ENCODE measurements around the gene ADPRS.

The ADPRS gene, protein sequence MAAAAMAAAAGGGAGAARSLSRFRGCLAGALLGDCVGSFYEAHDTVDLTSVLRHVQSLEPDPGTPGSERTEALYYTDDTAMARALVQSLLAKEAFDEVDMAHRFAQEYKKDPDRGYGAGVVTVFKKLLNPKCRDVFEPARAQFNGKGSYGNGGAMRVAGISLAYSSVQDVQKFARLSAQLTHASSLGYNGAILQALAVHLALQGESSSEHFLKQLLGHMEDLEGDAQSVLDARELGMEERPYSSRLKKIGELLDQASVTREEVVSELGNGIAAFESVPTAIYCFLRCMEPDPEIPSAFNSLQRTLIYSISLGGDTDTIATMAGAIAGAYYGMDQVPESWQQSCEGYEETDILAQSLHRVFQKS

DNA sequence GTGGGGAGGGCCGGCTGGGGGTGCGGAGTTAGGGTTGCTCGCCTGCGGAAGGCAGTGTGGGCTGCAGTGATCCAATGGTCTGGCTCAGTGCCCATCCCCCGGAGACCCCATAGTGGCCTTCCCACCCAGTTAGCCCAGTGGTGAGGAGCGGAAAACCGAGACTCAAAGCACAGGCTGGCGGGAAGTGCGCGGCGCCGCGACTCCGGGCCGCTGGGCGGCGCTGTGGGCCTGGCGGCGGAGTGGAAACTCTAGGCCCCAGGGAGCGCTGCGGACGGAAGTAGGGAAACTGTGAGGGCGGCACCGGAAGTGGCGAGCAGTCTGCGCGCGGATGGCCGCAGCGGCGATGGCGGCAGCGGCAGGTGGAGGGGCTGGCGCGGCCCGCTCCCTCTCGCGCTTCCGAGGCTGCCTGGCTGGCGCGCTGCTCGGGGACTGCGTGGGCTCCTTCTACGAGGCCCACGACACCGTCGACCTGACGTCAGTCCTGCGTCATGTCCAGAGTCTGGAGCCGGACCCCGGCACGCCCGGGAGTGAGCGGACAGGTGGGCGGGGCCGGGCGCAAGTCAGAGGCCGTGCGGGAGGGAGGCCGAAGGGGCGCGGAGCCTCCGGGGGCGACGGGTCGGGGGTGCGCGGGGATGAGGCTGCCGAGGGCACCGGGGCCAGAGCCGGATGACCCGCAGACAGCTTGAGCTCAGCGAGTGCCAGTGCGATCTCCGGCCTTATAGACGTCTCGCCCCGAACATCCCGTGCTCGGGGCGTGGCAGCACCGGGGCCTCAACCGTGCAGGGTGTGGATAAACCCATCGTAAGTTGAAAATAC is at the start of gene ADPRS:
Gene ADPRS, plus strand, starts transcription at position 316 of the 816 bp plus-strand sequence. Its CDS starts 13 bp downstream, at position 329.
- FAIRE-seq, result no peak

DNA sequence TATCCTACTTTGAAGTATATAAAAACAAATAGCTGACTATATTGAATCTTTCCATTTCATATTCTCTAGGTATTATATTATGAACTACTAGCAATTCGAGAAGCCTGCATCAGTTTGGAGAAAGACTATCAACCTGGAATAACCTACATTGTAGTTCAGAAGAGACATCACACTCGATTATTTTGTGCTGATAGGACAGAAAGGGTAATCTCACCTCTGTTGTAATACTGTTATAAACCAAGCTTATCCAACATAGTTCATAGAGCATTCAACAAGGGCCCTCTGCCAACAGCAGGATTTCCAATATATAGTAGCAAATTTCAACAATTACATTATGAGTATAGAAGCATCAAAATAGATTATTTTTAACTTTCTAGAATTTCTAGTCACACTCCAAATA is 48.5 kb upstream of the ADPRS start:
- no peak for FAIRE-seq

DNA sequence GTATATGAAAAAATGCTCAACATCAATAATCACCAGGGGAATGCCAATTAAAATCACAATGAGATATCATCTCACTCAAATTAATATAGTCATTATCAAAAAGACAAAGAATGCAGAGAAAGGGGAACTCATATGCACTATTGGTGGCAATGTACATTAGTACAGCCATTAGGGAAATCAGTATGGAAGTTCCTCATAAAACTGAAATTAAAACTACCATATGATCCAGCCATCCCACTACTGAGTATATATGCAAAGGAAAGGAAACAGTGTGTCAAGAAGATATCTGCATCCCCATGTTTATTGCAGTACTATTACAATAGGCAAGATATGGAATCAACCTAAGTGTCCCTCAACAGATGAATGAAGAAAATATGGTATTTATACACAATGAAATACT is 36.9 kb upstream of the ADPRS start:
- FAIRE-seq, result no peak

DNA sequence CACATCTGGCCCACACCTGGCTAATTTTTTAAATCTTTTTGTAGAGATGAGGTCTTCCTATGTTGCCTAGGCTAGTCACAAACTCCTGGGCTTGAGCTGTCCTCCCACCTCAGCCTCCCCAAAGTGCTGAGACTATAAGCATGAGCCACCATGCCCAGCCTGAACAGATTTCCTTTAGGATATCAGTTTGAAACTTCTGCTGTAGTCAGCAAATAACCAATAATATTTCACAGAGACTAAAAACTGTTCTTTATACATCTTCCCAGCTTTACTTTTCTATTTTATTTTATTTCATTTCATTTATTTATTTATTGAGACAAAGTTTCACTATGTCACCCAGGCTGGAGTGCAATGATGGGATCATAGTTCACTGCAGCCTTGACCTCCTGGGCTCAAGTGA is 34.7 kb upstream of the ADPRS start:
- no peak for FAIRE-seq

DNA sequence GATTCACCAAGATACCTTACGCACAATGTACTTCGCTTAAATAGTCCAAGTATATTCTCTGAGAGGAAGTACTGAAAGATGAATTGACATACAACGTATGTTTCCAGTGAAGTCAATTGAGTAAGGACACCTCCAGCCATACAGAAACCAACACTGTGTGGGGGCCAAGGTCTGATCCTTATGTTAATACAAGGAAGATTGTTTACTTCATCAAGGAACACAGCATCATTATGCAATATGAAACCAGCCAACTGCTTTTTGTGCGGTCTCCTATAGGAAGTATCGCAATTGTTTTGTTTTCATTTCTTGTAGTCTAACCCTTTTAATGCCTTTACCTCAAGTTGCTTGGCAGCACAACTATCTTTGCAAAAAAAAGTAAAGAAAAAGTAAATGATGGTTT is 33.0 kb upstream of the ADPRS start:
- no peak for FAIRE-seq

DNA sequence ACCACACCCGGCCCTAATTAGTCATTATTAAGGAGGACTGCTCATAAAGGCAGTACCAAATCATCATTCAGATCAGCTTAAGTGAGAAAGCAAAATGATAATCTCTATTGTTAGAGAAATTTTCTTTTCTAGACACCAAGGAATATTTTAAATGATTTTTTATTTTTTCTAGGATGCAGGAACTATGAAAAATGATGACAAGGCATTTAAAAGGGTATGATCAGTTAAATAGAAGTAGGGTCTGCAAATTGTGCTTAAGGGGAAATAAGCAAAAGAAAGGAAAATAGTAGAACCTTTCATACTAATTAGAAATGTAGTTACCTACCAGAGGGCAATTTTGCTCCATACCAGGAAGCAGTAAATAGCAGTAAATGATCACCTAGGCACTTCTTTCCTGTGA is 26.4 kb upstream of the ADPRS start:
- no peak for FAIRE-seq

DNA sequence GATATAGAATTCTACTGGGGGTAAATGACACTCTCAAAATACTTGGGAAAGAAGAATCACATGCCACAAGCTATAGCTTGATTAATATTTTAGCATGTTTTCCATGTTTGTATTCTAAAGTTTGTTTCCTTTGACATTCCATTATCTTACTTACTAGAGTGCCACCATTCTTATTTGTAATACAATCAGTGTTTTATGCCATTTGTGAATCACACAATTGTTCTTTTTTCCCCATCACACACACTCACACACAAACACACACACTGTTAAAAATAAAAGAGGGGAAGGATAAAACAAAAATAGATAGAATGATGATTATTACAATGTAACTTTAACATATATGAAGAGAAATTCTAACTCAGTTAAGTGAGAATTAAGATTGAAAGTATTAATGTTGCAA is 20.8 kb upstream of the ADPRS start:
- no peak for FAIRE-seq

DNA sequence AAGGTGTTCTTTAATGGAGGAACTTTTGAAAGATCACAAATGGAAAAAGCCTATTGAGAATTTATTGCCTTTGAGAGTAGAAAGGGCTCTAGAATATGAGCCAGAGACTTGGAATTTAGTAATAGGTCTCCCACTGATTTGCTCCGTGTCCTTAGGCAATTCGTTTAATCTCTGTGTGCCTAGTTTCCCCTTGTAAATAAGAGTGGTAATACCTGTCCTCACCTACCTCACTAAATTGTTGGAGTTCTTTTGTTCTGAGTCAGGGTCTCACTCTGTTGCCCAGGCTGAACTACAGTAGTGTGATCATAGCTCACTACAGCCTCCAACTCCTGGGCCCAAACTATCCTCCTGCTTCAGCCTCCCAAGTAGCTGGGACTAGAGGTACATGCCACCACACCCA is 19.8 kb upstream of the ADPRS start:
- no peak for FAIRE-seq

DNA sequence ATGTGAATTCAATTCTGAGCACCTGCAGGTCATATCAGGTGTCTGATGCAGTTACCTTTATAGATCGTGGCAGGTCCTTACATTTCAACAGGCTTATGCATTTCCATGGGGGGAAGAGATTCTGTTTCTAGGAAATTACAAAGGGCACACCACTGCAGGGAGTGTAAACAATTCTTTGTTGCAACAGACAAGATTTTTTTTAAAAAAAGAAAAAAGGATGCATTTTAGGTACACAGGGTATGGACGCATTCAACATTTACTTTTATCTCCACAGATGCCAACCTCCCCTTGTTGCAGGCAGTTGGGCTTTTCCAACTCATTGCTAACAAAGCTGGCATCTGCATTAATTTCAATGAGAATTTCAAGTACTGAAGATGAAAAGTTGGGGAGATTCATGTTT is 18.3 kb upstream of the ADPRS start:
- no peak for FAIRE-seq

DNA sequence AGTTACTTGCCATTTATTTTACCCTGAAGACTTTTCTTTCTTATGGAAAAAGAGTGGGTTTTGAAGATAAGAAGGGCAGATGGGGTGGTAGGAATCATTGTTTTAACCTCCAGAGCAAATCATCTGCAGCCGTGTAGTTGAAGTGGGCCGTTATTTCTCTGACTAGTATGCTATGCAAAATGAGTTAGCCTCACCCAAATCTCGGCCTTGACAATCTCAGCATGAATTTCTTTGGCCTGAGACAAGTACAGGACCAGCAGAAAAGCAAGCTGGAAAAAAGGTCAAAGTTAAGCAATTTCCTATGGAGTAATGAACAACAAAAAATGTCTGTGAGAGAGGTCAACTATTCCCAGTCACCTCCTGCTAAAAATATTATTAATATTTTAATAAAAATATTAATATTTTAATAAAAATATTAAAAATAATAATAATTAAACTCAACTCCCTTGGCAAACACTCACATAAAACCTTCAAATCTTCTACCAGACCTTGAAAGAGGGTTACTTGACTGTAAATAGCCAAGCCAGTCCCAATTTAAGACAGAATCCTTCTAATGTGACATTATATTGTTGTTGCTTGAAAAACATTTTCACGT is 11.6 kb upstream of the ADPRS start:
- no peak for FAIRE-seq

DNA sequence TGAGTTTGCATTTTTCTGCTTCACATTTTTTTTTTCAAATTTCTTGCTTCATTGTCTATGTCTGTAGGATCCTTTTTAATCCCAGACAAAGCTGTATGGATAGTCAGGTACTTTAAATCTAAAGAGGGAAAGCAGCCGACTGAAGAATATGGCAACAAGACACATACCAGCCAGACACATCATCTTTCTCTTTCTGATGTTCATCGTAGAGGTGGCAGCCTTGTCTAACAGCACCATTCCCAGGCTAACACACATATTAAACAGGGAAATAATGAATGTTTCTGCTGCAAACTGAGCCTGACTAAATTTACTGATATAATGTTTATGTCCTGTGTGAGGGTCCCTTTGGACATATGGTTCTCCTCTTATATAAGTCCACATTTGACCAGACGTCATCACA is 8.5 kb upstream of the ADPRS start:
- FAIRE-seq, result no peak

DNA sequence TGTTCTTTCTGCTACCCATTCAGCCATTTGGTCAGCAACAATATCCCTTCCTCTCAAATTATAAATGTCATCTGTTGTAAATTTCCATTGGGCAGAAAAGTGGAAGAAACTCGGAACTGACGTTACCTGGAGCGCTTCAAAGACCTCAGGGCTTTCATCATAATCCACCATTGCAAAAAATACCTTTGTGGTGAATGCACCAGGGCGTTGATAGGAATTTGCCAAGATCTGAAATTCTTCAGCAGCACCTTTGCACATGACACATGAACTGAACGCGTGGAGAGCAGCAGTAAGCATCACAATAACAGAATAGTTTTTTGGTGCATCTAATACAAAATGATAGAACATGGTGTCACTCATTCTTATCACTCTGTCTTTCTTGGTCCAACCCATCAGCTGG is 7.9 kb upstream of the ADPRS start:
- FAIRE-seq, result no peak

DNA sequence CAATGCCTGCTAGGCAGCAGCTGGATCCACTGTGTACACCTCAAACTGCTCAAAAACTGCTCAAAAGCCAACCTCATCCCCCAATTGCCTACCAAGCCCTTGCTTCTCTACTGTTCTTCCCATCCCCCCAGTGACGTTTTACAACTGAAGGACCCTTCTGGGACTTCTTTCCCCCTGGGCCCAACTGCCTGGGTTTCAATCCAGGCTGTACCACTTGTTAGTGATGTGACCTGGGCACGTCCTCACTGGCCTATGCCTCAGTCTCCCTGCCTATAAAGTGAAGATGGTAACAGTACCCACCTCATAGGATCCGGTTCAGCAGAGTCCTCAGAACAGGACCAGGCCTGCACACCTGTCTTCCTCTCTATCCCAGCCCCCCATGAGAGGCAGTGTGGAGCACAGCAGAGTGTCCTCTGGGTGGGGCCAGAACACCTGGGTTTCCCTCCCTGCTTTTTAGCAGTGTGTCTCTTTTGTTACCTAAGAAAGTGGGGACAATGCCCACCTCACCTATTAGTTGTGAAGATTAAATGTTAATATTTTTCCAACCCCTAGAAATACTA is 6.7 kb upstream of the ADPRS start:
- FAIRE-seq, result no peak

DNA sequence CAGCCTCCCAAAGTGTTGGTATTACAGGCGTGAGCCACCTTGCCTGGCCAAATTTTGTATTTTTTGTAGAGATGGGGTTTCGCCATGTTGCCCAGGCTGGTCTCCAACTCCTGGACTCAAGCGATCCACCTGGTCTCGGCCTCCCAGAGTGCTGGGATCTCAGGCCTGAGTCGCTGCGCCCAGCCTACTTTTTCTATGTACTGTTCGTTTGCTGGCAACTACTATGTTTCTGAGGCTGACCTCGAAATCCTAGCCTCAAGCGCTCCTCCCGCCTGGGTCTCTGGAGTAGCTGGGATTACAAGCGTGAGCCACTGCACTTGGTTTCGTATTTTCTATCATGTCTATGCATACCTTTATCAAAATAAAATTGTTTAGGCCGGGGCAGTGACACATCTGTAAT is 5.5 kb upstream of the ADPRS start:
- no peak for FAIRE-seq

DNA sequence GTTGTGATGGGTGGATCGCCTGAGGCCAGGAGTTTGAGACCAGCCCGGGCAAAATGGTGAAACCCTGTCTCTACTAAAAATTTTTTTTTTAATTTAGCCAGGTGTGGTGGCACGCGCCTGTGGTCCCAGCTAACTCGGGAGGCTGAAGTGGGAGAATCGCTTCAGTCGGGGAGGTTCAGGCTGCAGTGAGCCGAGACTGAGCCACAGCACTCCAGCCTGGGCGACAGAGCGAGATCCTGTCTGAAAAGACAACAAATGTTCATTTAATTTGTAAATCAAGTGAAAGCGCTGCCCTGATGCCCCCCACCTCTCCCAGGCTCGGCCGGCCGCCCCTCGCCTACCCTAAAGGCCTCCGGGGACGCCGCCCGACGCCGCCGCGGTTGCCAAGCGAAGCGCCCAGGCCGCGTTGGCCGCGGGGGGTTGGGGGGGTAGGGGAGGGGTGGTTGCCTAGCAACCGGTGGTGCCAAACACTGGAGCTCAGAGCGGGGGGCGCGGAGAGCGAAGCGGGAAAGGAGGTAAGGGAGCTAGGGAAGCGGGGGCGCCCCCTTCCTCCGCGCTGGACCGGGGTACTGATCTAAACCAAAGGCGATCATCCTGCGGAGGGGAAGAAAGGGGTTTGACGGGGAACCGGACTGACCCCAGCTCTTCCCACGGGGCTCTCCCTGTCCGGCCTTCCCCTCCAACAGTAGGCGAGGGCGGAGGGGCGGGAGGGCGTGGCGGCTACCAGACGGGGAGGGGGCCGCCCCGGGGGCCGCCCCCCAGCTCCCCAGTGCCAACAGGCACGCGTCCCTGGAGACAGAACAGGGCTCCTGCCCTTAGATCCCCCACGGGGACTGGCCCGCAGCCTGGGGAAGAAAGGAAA is 4.8 kb upstream of the ADPRS start, which contains the start of gene TEKT2:
Gene TEKT2, plus strand, starts transcription at position 460 of the 862 bp plus-strand sequence. CDS start 828 bp downstream, outside the sequence.
- no peak for FAIRE-seq

DNA sequence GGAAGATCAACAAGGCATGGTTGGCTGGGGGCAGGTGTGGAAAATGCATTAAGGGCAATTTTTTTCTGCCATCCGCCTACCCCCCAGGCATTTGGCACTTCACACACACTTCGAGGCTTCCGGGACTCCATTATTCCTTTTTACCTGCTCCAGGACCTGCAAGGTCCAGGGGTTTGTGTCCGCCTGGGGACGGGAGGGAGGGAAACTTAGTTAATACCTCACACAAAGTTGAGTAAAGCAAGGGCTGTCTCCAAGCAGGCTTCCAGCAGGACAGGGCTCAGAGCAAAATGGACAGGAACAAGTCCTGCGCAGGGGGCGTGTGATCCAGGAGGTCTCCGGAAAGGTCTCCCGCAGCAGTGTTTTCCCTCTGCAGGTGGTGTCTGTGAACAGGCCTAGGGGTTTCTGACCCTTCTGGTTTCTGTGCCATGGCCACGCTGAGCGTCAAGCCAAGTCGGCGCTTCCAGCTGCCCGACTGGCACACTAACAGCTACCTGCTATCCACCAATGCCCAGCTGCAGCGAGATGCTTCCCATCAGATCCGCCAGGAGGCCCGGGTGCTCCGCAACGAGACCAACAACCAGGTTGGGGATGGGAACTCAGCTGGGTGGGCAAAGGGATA is 4.1 kb upstream of the ADPRS start:
- no peak for FAIRE-seq

DNA sequence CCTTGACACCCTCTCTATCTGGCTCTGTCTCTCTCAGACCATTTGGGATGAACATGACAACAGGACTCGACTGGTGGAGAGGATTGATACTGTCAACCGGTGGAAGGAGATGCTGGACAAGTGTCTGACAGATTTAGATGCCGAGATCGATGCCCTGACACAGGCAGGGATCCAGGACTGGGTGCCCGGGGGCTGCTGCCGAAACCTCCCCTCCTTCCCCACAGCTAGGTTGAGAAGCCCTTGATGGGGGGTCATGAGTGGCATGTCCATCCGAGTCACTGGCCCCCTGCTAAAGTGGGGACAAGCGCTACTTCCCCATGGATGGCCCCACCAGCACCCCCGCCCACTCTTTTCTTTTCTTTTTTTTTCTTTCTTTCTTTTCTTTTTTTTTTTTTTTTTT is 3.6 kb upstream of the ADPRS start:
- no peak for FAIRE-seq

DNA sequence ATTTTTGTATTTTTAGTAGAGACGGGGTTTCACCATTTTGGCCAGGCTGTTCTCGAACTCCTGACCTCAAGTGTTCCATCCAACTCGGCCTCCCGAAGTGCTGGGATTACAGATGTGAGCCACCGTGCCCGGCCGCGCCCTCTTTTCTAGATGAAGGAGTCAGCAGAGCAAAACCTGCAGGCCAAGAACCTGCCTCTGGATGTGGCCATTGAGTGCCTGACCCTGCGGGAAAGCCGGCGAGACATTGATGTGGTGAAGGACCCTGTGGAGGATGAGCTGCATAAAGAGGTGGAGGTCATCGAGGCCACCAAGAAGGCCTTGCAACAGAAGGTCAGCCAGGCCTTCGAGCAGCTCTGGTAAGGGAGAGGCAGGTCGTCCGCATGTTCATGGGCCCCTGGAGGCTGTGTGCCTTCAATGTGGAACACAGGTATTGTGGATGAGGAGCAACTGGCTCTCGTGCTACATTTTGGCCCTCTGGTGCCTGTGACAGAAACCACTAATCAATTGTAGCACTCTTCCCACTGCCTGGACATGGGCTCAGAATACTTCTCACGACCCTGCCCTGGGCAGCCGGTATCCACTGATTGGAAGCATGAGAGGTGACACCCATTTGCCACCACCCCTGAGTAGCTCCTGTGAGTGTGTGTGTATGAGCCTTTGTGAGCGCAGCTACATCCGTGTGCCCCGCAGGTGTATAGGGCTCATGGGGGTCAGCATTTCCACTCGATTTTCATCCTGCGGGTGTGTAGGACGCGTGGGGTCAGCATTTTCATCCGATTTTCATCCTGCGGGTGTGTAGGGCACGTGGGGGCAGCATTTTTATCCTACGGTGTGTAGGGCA is 2.8 kb upstream of the ADPRS start:
- FAIRE-seq, result no peak

DNA sequence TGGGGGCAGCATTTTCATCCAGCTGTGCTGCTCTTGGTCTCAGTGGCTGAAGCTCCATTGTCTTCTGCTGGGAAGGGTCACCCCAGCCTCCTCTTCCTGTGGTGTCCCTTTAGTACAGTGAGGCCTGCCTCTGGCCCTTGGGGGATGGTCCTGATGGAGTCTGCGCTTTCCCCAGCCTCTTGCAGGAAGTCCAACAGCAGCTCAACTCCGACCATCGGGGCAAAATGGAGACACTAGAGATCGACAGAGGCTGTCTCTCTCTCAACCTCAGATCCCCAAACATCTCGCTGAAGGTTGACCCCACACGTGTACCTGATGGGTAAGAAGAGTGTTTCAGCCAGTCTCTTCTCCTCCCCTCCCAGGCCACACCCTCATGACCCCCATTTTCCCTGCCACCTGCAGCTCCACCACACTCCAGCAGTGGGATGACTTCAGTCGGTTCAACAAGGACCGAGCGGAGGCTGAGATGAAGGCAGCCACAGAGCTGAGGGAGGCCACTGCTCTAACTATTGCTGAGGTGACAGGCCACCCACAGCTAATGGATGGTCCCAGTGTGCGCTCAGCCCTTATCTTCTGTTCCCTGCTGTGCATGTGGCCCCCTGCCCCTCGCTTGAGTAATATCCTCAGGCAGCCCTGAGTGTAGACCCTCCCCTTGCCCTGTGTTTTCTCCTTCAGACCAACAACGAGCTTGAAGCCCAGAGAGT is 2.0 kb upstream of the ADPRS start:
- no peak for FAIRE-seq

Data from TTC549 (cell line).